Stimulated activated CD4-positive, alpha-beta T cell treated with anti-CD3 and anti-CD28 coated beads, Interleukin-2, amount 100 ng/mL, for 24 hours (primary cell): Measurements from ENCODE around the gene VIL1.

ENCODE experiments used
- DNase-seq, 2 donors: peaks; one replicate each; pipeline ENCODE4 v3.0.0-alpha.2; 2020

The VIL1 gene

DNA sequence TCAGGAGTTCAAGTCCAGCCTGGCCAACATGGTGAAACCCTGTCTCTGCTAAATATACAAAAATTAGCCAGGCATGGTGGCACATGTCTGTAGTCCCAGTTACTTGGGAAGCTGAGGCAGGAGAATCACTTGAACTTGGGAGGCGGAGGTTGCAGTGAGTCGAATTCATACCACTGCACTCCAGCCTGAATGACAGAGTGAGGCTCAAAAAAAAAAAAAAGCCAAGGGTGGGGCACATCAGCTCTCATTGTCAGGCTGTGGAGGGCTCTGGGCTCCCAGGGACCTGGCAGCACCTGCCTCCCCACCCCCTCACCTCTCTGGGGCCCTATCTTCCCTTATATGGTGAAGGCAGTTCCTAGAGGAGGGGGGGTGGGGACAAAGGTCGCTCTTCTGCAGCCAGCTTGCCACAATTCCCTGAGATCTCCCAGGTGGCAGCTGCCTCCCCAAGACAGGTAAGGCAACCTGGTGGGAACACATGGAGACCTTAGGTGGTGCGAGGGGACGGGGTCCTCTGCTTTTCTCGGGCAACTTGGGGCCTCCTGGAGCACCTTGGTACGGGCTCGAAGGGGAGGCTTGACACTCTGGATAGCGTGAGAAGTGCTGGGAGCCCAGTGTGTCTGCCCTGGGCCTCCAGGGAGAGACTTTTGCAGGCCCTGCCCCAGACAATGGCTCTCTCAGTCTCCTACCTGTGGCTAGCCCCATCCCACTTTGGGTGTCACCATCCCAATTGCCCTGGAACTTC is at the start of gene VIL1:
TSS of gene VIL1 (plus strand) at position 407 of the 742 bp plus-strand sequence. CDS start 4,656 bp downstream, outside the sequence.
- no peak for DNase-seq

DNA sequence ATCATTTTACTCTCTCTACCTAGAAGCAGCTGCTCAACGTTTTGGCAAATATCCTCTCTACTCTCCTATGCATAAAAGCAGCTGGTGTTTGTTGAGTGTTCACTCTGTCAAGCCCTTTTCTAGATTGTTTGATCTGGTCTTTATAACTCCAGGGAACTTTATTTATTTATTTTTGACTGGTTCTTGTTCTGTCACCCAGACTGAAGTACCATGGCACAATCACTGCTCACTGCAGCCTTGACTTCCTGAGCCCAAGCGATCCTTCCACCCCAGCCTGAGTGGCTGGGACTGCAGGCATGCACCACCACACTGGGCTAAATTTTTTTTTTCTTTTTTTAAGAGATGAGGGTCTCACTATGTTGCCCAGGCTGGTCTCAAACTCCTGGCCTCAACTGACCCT is 49.6 kb upstream of the VIL1 start:
- no peak for DNase-seq

DNA sequence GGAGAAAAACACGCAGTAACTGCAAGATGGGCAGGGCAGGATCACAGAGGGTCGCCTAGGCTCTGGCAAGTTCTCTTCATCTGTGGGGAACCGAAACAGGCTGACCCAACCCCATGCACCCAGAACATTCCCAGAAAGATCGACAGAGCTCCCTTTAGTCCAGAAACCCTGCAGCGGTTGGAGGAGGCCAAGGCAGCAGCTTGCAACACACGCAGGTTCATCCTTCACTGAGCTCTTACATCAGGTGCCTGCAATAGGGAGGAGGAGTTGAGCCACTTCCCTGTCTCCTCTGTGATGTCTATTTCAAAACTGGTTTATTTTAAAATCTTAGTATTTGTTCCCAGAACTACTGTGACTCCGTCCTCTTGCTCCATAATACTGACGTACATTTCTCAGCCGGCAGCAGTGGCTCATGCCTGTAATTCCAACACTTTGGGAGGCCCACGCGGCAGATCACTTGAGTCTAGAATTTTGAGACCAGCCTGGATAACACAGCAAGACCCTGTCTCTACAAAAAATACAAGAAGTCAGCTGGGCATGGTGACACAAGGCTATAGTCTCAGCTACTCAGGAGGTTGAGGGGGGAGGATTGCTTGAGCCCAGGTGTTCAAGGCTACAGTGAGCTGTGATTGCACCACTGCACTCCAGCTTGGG is 48.4 kb upstream of the VIL1 start:
- no peak for DNase-seq

DNA sequence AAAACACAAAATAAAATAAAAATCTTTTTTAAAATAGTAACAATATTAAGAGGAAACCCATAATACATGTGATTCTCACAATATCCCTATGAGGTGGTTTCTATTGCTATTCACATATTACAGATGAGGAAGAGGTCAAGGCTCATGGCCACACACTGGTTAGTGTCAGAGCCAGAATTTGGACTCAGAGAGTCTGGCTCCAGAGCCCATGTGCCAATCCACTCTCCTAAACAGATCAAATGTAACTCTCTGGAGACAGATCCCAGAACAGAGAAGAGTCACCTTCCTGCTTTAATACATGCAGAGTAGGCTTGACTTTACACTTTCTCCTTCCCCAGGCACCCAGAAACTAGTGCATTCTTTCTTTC is 47.0 kb upstream of the VIL1 start:
- no peak for DNase-seq

DNA sequence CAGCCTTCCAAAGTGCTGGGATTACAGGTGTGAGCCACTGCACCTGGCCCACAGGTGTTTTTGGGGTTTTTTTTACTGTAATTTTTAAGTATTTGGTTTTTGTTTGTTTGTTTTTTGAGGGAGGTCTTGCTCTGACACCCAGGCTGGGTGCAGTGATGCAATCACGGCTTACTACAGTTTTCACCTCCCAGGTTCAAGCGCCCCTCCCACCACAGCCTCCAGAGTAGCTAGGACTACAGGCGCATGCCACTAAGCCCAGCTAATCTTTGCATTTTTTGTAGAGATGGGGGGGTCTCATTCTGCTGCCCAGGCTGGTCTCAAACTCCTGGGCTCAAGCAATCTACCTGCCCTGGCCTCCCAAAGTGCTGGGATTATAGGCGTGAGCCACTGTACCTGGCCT is 44.1 kb upstream of the VIL1 start:
- DNase-seq: no peak

DNA sequence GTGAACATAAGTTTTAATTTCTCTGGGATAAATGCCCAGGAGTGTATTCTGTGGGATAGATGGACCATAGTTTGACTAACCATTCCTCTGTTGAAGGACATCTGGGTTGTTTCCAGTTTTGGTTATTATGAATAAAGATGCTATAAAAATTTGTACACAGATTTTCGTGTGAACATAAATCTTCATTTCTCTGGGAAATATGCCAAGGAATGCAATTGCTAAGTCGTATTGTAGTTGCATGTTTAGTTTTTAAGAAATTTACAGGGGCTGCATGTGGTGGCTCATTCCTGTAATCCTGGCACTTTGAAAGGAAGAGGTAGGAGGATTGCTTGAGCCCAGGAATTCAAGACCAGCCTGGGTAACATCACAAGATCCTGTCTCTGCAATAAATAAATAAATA is 43.7 kb upstream of the VIL1 start:
- no peak for DNase-seq

DNA sequence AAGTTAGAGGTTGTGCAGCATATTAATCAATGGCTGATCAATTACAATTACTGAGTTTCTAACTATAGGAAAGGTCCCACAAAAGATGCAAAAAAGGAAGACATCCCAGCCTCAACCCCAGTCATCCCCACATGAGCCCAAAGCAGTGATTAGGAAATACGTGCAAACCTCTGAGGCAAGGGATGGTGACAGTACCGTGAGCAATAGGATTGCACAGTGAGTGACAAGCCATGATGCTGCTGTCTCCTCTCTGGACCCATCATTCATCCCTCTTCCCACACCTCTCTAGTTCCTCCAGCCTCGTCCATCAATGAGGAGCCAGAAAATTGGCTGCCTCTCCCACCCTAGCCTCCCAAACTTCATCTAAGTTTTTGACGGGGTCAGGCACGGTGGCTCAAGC is 40.9 kb upstream of the VIL1 start:
- no peak for DNase-seq

DNA sequence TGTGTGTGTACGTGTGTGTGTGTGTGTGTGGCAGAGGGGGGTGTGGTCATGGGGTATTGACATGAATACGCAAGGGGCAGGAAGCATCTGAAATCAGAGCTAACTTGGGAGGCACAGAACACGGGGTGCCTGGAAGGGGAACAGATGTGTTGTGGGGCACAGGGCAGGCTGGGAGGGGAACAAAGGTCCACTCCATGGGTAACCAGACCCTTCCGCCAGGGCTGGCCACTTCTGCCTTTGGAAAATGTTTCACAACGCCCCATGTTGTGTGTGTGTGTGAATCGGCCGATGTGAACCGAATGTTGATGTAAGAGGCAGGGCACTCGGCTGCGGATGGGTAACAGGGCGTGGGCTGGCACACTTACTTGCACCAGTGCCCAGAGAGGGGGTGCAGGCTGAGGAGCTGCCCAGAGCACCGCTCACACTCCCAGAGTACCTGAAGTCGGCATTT is 37.0 kb upstream of the VIL1 start, which contains the start of gene SLC11A1:
TSS of gene SLC11A1 (plus strand) at position 358 of the 451 bp plus-strand sequence. CDS start 96 bp downstream, outside the sequence.
- no peak for DNase-seq

DNA sequence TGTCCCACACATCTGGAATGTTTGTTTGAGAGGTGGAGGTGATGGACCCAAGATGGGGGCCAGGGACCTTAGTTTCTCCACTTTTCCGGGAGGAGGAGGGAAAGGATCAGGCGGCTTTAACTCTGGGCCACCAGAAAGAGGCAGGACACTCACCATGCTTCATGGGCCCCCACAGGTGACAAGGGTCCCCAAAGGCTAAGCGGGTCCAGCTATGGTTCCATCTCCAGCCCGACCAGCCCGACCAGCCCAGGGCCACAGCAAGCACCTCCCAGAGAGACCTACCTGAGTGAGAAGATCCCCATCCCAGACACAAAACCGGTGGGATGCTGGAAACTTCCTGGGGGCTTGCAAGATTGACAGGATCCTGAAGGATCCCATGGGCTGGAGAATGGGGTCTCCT is 36.1 kb upstream of the VIL1 start:
- no peak for DNase-seq

DNA sequence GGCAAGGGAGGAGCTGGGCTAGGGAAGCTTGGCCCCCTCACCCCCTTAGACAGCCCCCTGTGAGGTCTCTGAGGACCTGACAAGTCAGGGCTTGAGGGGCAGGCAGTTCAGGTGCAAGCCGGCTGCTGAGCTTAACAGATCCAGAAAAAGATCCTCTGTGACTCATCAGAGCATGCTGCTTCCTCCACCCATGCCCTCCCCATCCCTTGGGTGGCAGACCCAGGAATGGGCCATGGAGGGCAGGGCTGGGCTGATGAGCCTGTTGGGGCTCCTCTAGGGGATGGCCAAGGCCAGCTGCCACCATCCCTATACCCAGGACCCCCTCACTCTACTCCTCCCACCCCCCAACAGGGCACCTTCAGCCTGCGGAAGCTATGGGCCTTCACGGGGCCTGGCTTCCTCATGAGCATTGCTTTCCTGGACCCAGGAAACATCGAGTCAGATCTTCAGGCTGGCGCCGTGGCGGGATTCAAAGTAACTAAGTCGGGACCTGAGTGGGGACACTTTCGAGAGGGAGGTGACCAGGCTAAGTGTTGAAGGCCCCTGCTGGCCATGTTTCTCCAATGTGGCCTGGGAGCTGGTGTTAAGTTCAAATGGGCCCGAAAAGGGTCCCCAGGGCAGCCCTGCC is 34.9 kb upstream of the VIL1 start:
- no peak for DNase-seq

DNA sequence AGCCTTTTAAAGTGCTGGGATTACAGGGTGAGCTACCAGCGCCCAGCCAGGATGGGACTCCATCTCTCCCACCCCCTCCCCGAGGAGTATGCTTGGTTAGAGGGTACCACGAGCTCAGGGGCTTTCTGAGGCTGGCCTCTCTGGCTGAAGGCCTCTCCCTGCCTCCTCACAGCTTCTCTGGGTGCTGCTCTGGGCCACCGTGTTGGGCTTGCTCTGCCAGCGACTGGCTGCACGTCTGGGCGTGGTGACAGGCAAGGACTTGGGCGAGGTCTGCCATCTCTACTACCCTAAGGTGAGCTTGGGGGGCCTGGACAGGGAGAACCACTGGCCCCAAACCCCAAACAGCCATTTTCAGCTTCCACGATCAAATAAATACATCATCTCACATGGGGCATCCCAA is 33.9 kb upstream of the VIL1 start:
- DNase-seq: no peak

DNA sequence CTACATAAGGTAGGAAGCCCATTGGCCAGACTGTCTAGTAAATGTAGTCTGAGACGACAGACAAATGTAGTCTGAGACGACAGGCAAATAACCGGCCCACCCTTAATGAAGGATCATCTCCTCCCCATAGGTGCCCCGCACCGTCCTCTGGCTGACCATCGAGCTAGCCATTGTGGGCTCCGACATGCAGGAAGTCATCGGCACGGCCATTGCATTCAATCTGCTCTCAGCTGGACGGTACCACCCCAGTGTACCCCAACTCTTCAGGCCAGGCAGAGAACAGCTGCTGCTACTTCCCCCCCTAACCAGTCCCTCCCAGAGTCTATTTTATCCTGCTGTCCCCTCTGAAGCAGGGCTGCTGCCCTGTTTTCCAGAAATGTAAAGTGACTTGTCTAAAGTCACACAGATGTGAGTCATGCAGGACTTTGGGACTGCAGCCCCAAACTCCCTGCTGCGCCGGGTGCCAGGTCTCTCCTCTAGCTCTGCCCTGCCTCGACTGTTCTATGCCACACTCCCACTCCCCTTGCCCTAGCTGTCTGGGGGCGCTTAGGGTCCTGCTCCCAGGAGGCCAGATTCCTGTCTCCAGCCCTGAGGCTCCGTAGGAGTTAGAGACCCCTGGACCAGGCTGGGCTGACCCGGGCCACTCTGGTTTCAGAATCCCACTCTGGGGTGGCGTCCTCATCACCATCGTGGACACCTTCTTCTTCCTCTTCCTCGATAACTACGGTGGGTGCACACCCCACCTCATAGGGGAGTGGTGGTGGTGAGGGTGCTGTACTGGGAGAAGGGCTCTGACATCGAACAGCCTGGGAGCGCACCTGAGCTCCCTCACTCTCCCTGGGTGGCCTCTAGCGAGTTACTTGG is 32.2 kb upstream of the VIL1 start:
- no peak for DNase-seq

DNA sequence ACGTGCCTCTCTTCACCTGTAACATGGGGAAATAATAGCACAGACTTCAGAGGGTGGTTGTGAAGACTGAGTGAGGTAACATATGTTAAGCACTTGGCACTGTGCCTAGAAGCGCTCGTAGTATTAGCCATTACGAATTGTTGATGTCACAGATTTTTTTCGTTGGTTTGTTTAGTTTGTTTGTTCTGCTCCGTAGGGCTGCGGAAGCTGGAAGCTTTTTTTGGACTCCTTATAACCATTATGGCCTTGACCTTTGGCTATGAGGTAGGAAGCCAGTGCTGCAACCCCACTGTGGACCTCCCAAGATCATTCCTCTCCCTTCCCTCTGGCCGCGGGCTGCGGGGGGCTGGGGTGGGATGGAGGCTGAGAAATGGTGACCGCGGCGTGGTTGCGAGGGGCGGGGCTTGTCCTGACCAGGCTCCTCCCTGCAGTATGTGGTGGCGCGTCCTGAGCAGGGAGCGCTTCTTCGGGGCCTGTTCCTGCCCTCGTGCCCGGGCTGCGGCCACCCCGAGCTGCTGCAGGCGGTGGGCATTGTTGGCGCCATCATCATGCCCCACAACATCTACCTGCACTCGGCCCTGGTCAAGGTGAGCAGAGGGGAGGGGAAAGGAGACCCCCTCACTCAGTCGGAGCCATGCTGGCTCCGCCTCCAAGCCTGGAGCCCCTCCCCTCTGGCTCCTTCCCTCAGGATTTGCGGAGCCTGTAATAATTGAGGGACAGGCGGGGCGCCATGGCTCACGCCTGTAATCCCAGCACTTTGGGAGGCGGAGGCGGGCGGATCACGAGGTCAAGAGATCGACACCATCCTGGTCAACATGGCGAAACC is 31.3 kb upstream of the VIL1 start:
- no peak for DNase-seq

DNA sequence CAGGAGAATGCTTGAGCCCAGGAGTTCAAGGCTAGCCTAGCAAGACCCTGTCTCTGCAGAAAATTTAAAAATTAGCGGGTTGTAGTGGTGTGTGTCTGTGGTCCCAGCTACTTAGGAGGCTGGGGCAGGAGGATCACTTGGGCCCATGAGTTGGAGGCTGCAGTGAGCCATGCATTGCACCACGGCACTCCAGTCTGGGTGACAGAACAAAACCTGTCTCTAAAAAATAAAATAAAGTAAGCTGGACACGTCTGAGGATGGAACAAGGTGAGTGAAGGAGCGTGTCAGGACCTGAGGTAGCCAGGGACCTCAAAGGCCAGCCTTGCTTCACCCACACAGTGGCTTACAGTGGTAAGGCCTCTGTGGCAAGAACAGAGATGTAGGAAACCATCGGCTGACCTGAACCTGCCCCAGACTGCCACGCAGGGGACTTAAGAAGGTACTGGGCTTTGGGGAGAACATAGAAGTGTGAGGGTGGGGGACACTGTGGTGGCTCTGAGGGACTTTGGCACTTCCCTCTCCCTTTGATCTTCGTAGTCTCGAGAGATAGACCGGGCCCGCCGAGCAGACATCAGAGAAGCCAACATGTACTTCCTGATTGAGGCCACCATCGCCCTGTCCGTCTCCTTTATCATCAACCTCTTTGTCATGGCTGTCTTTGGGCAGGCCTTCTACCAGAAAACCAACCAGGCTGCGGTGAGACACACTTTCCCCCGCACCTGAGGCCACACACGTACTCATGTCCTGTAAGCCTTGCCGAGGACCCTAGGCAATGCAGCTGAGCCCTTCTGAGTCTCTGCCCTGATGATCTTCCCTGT is 29.4 kb upstream of the VIL1 start:
- no peak for DNase-seq

DNA sequence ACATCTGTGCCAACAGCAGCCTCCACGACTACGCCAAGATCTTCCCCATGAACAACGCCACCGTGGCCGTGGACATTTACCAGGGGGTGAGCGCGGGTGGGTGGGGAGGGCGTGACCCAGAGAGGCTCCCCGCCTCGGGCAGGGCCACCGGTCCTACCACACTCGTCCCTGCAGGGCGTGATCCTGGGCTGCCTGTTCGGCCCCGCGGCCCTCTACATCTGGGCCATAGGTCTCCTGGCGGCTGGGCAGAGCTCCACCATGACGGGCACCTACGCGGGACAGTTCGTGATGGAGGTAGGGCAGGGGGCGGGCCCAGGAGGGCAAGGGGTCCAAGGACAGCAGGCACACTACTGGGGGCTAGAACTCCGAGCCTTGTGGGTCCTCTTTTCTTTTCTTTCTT is 27.7 kb upstream of the VIL1 start:
- no peak for DNase-seq

DNA sequence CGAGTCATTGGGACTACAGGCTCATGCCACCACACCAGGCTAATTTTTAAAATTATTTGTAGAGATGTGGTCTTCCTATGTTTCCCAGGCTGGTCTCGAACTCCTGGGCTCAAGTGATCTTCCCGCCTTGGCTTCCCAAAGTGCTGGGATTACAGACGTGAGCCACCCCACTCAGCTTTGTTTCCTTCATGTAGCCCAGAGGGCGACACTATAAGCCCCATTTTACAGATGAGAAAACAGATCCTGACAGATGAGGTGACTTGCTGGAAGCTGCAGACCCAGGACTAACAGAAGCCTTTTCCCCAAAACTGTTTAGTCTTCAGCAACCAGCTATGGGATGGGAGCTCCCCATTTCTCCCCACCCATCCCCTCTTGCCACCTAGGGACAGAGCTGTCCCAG is 26.5 kb upstream of the VIL1 start:
- DNase-seq: no peak

DNA sequence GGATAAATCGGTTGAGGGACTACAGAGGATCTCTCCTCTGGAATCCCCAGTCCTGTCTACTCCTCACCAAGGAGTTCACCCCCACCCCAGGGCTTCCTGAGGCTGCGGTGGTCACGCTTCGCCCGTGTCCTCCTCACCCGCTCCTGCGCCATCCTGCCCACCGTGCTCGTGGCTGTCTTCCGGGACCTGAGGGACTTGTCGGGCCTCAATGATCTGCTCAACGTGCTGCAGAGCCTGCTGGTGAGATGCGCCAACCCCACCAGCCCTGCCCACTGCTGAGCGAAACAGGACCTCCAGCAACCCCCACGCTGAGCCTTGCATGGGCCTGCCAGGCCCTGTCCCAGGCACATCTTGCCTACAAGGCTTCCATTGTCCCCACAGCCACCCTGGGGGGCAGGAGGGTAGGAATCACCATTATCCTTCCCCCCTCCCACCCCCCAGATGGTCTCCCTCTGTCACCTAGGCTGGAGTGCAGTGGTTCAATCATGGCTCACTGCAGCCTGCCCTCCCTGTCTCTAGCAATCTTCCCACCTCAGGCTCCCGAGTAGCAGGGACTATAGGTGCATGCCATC is 25.9 kb upstream of the VIL1 start:
- no peak for DNase-seq

DNA sequence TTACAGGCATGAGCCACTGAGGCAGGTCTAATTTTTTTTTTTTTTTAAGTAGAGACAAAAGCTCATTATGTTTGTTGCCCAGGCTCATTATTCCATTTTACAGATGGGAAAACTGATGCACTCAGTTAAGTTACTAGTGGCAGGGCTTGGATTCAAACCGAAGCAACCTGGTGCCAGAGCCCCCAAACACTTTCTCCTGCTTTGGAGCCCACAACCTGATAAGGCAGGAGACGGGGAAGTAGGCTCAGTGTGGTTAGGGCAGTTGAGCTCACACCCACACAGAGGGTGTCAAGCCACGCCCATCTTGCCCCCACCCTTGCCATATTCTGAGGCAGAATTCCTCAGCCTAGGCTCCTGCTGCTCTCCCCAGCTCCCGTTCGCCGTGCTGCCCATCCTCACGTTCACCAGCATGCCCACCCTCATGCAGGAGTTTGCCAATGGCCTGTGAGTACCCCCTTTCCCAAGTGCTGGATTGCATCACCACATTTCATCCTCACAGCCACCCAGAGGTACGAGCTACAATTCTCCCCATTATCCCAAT is 25.1 kb upstream of the VIL1 start:
- no peak for DNase-seq

DNA sequence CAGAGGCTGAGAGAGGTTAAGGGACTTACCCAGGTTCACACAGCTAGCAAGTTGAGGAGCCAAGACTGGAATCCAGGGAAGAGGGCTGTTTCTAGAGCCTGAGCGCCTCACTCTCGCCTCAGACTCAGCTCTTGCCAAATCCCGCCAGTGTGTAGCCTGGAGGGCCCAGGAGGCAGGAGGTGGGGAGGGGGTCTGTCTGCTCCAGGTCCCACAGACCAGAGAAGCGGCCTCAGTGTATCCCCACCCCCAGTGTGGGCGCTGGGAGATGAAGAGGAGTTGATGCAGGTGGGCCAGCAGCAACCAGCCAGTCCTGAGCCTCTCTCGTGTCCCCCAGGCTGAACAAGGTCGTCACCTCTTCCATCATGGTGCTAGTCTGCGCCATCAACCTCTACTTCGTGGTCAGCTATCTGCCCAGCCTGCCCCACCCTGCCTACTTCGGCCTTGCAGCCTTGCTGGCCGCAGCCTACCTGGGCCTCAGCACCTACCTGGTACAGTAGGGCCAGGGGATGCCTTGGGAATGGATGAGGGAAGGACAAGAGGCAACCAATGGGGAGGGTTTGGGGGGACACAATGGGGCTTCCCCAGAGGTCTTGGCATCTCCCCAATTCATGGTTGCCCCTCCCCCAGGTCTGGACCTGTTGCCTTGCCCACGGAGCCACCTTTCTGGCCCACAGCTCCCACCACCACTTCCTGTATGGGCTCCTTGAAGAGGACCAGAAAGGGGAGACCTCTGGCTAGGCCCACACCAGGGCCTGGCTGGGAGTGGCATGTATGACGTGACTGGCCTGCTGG is 24.4 kb upstream of the VIL1 start:
- no peak for DNase-seq

DNA sequence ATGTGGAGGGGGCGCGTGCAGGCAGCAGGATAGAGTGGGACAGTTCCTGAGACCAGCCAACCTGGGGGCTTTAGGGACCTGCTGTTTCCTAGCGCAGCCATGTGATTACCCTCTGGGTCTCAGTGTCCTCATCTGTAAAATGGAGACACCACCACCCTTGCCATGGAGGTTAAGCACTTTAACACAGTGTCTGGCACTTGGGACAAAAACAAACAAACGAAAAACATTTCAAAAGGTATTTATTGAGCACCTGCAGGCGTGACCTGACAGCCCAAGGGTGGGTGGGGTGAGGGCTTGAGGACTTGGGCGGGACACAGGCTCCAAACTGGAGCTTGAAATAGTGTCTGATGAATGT is 23.9 kb upstream of the VIL1 start:
- DNase-seq: no peak
